PC-3 (cell line): ENCODE data around the gene GJC1. TPM values are rescaled to one million over a fixed set of nuclear protein-coding genes. Genes with fewer than 3 reads are reported as not detected.

Experiments
- ATAC-seq: fragments of 200-7000 bp; cut with Tn5 transposase; 2 replicates; pipeline ENCODE4 v1.9.1; 2020; ENCODE audit warnings: mild to moderate bottlenecking, moderate library complexity
- BruUV-seq: library from RNA; stranded (reverse); fragments of 400-500 nt; replicated peaks from 2 replicates; lab custom pipeline; 2021; lab: Mats Ljungman, UMichigan
- CTCF ChIA-PET: fragments of 300-600 bp; sonication (Branson Sonifier 250); formaldehyde crosslinking; loops from one replicate; lab custom pipeline; 2022; ENCODE audit warnings: antibody characterized with exemption; lab: Charles Lee
- POLR2A ChIA-PET: fragments of 300-600 bp; sonication (Branson Sonifier 250); formaldehyde crosslinking; loops from one replicate; lab custom pipeline; 2022; ENCODE audit warnings: antibody characterized with exemption; ENCODE audit not compliant: unreplicated experiment; lab: Charles Lee
- DNase-seq: peaks from one replicate; pipeline ENCODE4 v3.0.0-alpha.2; 2015
- H2AFZ ChIP-seq: fragments of 300-600 bp; sonication (generic); 2 replicates; pipeline ENCODE4 v1.6.0; 2016; ENCODE audit warnings: antibody characterized with exemption, low read length
- H3F3A ChIP-seq: fragments of 300-600 bp; sonication (generic); one replicate; pipeline ENCODE4 v1.6.0; 2017; ENCODE audit warnings: antibody characterized with exemption, low read length, control low read depth, mild to moderate bottlenecking; ENCODE audit not compliant: unreplicated experiment
- H3K27ac ChIP-seq: fragments of 300-600 bp; sonication (generic); 2 replicates; pipeline ENCODE4 v1.5.1; 2016; ENCODE audit warnings: mild to moderate bottlenecking, low read length
- H3K27me3 ChIP-seq: fragments of 300-600 bp; sonication (generic); 2 replicates; pipeline ENCODE4 v1.6.1; 2016; ENCODE audit warnings: low read length, mixed read lengths
- H3K36me3 ChIP-seq: fragments of 300-600 bp; sonication (generic); 2 replicates; pipeline ENCODE4 v1.6.1; 2016; ENCODE audit warnings: low read depth, mixed run types, low read length, mixed read lengths
- H3K4me1 ChIP-seq: fragments of 300-600 bp; sonication (generic); 2 replicates; pipeline ENCODE4 v1.5.1; 2016; ENCODE audit warnings: low read length; ENCODE audit not compliant: insufficient read depth
- H3K4me2 ChIP-seq: fragments of 300-600 bp; sonication (generic); 2 replicates; pipeline ENCODE4 v1.6.0; 2016; ENCODE audit warnings: low read length
- H3K4me3 ChIP-seq: fragments of 300-600 bp; sonication (generic); 2 replicates; pipeline ENCODE4 v1.5.1; 2016; ENCODE audit warnings: mild to moderate bottlenecking, low read length, mixed read lengths
- H3K79me2 ChIP-seq: fragments of 300-600 bp; sonication (generic); 2 replicates; pipeline ENCODE4 v1.6.1; 2017; ENCODE audit warnings: low read length, mixed read lengths
- H3K9ac ChIP-seq: fragments of 300-600 bp; sonication (generic); 2 replicates; pipeline ENCODE4 v1.6.0; 2016; ENCODE audit warnings: mild to moderate bottlenecking, low read length
- H3K9me2 ChIP-seq: fragments of 300-600 bp; sonication (generic); replicated peaks from 2 replicates; pipeline ENCODE4 v1.6.1; 2016; ENCODE audit warnings: mixed run types, low read length, mixed read lengths
- H3K9me3 ChIP-seq: fragments of 300-600 bp; sonication (generic); 2 replicates; pipeline ENCODE4 v1.6.1; 2016; ENCODE audit warnings: low read length, mixed read lengths
- H4K20me1 ChIP-seq: fragments of 300-600 bp; sonication (generic); 2 replicates; pipeline ENCODE4 v1.6.1; 2016; ENCODE audit warnings: low read length, mixed read lengths
- CTCF ChIP-seq: fragments of 300-600 bp; sonication (generic); conservative IDR thresholded peaks from 2 replicates; pipeline ENCODE4 v1.5.1; 2017; ENCODE audit warnings: antibody characterized with exemption, low read depth, mild to moderate bottlenecking, low read length
- EZH2 ChIP-seq: fragments of 300-600 bp; sonication (generic); IDR thresholded peaks from one replicate; pipeline ENCODE4 v1.6.1; 2017; ENCODE audit warnings: antibody characterized with exemption, mild to moderate bottlenecking, low read length; ENCODE audit not compliant: unreplicated experiment
- EZH2phosphoT487 ChIP-seq: fragments of 300-600 bp; sonication (generic); IDR thresholded peaks from 2 replicates; pipeline ENCODE4 v1.6.1; 2018; ENCODE audit warnings: mild to moderate bottlenecking, antibody characterized with exemption, low read length, borderline replicate concordance
- intact Hi-C: fragments of 100-400 bp; cut with micrococcal nuclease; formaldehyde crosslinking; loops from 2 replicates; pipeline ENCODE4 v1.9.0; 2023
- total RNA-seq: library from RNA; depleted of rRNA; stranded (reverse); fragments of >200 nt; gene quantifications from 2 replicates; pipeline ENCODE4 v1.2.3, GENCODE V29; 2014

The GJC1 gene
- total RNA-seq, 1 experiment from 2014 or later: 17.1 TPM

GRCh38 chr17:44773140-44773539 lies 56.9 kb downstream of the GJC1 start:
- CTCF ChIA-PET: no interaction called here
- H3K36me3 ChIP-seq: no peaks in the 10 kb centered on the region
- no peaks in the 10 kb centered on the region for H3K79me2 ChIP-seq
- DNase-seq: no peak
- ATAC-seq: no peak
- H3K9me2 ChIP-seq: no peaks in the 10 kb centered on the region
- POLR2A ChIA-PET: interaction anchor here (0.6 kb wide), 1 partner anchor 770 kb away, joined by 5 read pairs; no protein-coding TSS in a partner anchor
- intact Hi-C loops: no loop called here
- no peak overlapping the region for H3K9ac ChIP-seq
- no peaks in the 10 kb centered on the region for H3K9me3 ChIP-seq
- no peak overlapping the region for H2AFZ ChIP-seq
- no peak overlapping the region for H3K4me3 ChIP-seq
- H3K4me2 ChIP-seq: no peak overlapping the region
- TF ChIP-seq EZH2phosphoT487: no peak
- no peak for TF ChIP-seq EZH2
- TF ChIP-seq CTCF: no peak
- BruUV-seq: no TSS peak
- H3K27me3 ChIP-seq: no peaks in the 10 kb centered on the region
- H3K4me1 ChIP-seq: peaks cover 12% of the 10 kb centered on the region
- no peaks in the 10 kb centered on the region for H3F3A ChIP-seq
- H3K27ac ChIP-seq: no peak overlapping the region
- no peaks in the 10 kb centered on the region for H4K20me1 ChIP-seq

GRCh38 chr17:44772308-44773045 lies 57.6 kb downstream of the GJC1 start:
- no peak for DNase-seq
- Histone ChIP-seq H3K4me1 (peaks cover 12% of the 10 kb centered on the region), H2AFZ (no peak overlapping the region), H3K4me3 (no peak overlapping the region), H3K27me3 (no peaks in the 10 kb centered on the region), H3K27ac (no peak overlapping the region), H3K4me2 (no peak overlapping the region), H3K9me2 (no peaks in the 10 kb centered on the region), H3K79me2 (no peaks in the 10 kb centered on the region), H3F3A (no peaks in the 10 kb centered on the region), H3K9ac (no peak overlapping the region), H4K20me1 (no peaks in the 10 kb centered on the region), H3K9me3 (no peaks in the 10 kb centered on the region), H3K36me3 (no peaks in the 10 kb centered on the region)
- no TSS peak for BruUV-seq
- ATAC-seq: no peak
- POLR2A ChIA-PET: interaction anchor here (0.6 kb wide), 1 partner anchor 769 kb away, joined by 5 read pairs; no protein-coding TSS in a partner anchor
- CTCF ChIA-PET: no interaction called here
- intact Hi-C loops: no loop called here
- TF ChIP-seq CTCF (no peak), EZH2phosphoT487 (no peak), EZH2 (no peak)

- H3K36me3 ChIP-seq: no peaks in the 10 kb centered on the region
- H3K9me3 ChIP-seq: no peaks in the 10 kb centered on the region
- POLR2A ChIA-PET: no interaction called here
- no TSS peak for BruUV-seq
- H3K9ac ChIP-seq: no peak overlapping the region
- no peaks in the 10 kb centered on the region for H3F3A ChIP-seq
- no peaks in the 10 kb centered on the region for H3K27me3 ChIP-seq
- TF ChIP-seq EZH2phosphoT487 (no peak), CTCF (no peak), EZH2 (no peak)
- ATAC-seq (no peak), DNase-seq (no peak)
- H4K20me1 ChIP-seq: no peaks in the 10 kb centered on the region
- H3K4me2 ChIP-seq: no peak overlapping the region
- peaks cover 7% of the 10 kb centered on the region; the same call in 1 of the 2 replicates for H3K4me1 ChIP-seq
- no peak overlapping the region for H3K27ac ChIP-seq
- H3K9me2 ChIP-seq: no peaks in the 10 kb centered on the region
- CTCF ChIA-PET: interaction anchor here (0.6 kb wide), 3 partner anchors 97 to 266 kb away, joined by 5 to 12 read pairs (median 5); no protein-coding TSS in a partner anchor
- no peak overlapping the region for H2AFZ ChIP-seq
- H3K4me3 ChIP-seq: no peak overlapping the region
- intact Hi-C loops: no loop called here
- H3K79me2 ChIP-seq: no peaks in the 10 kb centered on the region
Measured at GRCh38 chr17:44770166-44770925, 59.7 kb downstream of the GJC1 start.
